H9 (cell line): ENCODE results near the gene CACNA1A. TPM values are rescaled to one million over a fixed set of nuclear protein-coding genes. Genes with fewer than 3 reads are reported as not detected.

Experiments
- DNase-seq: peaks from one replicate; pipeline ENCODE4 v3.0.0-alpha.2; 2017
- H2AFZ ChIP-seq: one replicate; pipeline ENCODE4 v1.6.1; 2013; ENCODE audit warnings: mild to moderate bottlenecking, low read length, control low read depth, moderate library complexity
- H2AK5ac ChIP-seq: 2 replicates; pipeline ENCODE4 v1.6.1; 2013; ENCODE audit warnings: low read length, control low read depth, mixed read lengths; ENCODE audit not compliant: insufficient read length
- H2BK120ac ChIP-seq: one replicate; pipeline ENCODE4 v1.6.1; 2013; ENCODE audit warnings: low read depth, mild to moderate bottlenecking, low read length, control low read depth, inconsistent platforms; ENCODE audit not compliant: poor library complexity, severe bottlenecking
- H2BK12ac ChIP-seq: 2 replicates; pipeline ENCODE4 v1.6.1; 2013; ENCODE audit warnings: low read length, control low read depth, mixed read lengths, low read depth; ENCODE audit not compliant: insufficient read length
- H2BK15ac ChIP-seq: 2 replicates; pipeline ENCODE4 v1.6.1; 2013; ENCODE audit warnings: low read depth, low read length, control low read depth
- H2BK20ac ChIP-seq: one replicate; pipeline ENCODE4 v1.6.1; 2013; ENCODE audit warnings: low read depth, mild to moderate bottlenecking, low read length, control low read depth, inconsistent platforms; ENCODE audit not compliant: poor library complexity, severe bottlenecking
- H2BK5ac ChIP-seq: 2 replicates; pipeline ENCODE4 v1.6.1; 2013; ENCODE audit warnings: low read length, control low read depth, mixed read lengths; ENCODE audit not compliant: insufficient read length
- H3K14ac ChIP-seq: 2 replicates; pipeline ENCODE4 v1.6.1; 2013; ENCODE audit warnings: low read length, control low read depth; ENCODE audit not compliant: insufficient read depth
- H3K18ac ChIP-seq: 2 replicates; pipeline ENCODE4 v1.6.1; 2013; ENCODE audit warnings: low read depth, mild to moderate bottlenecking, mixed read lengths, low read length, control low read depth; ENCODE audit not compliant: insufficient read length
- H3K23ac ChIP-seq: 2 replicates; pipeline ENCODE4 v1.6.1; 2013; ENCODE audit warnings: low read length, control low read depth, mixed read lengths, low read depth; ENCODE audit not compliant: insufficient read length
- H3K23me2 ChIP-seq: 2 replicates; pipeline ENCODE4 v1.6.1; 2013; ENCODE audit warnings: low read depth, mild to moderate bottlenecking, mixed read lengths, low read length, control low read depth; ENCODE audit not compliant: insufficient read length, poor library complexity, severe bottlenecking
- H3K27ac ChIP-seq: 2 replicates; pipeline ENCODE4 v1.5.1; 2013; ENCODE audit warnings: low read length, control low read depth, mixed read lengths, low read depth; ENCODE audit not compliant: insufficient read length
- H3K27me3 ChIP-seq: 2 replicates; pipeline ENCODE4 v1.6.1; 2013; ENCODE audit warnings: low read length, control low read depth, inconsistent platforms; ENCODE audit not compliant: insufficient read depth
- H3K4ac ChIP-seq: 2 replicates; pipeline ENCODE4 v1.6.1; 2013; ENCODE audit warnings: low read depth, mild to moderate bottlenecking, control low read depth, inconsistent platforms, low read length, moderate library complexity
- H3K4me1 ChIP-seq: 2 replicates; pipeline ENCODE4 v1.6.1; 2013; ENCODE audit warnings: low read length, control low read depth, inconsistent platforms; ENCODE audit not compliant: insufficient read depth
- H3K4me2 ChIP-seq: 2 replicates; pipeline ENCODE4 v1.6.1; 2013; ENCODE audit warnings: low read length, control low read depth, mixed read lengths; ENCODE audit not compliant: insufficient read length, insufficient read depth
- H3K56ac ChIP-seq: 2 replicates; pipeline ENCODE4 v1.6.1; 2013; ENCODE audit warnings: low read depth, mild to moderate bottlenecking, mixed read lengths, low read length, control low read depth; ENCODE audit not compliant: insufficient read length
- H3K79me1 ChIP-seq: 2 replicates; pipeline ENCODE4 v1.6.1; 2013; ENCODE audit warnings: low read depth, mild to moderate bottlenecking, moderate library complexity, low read length, control low read depth, inconsistent platforms; ENCODE audit not compliant: insufficient read depth, poor library complexity, severe bottlenecking
- H3K79me2 ChIP-seq: 2 replicates; pipeline ENCODE4 v1.6.1; 2013; ENCODE audit warnings: low read length, control low read depth, inconsistent platforms; ENCODE audit not compliant: insufficient read depth
- H3K9ac ChIP-seq: 2 replicates; pipeline ENCODE4 v1.6.1; 2013; ENCODE audit warnings: low read length, control low read depth, mixed read lengths; ENCODE audit not compliant: insufficient read length; ENCODE audit errors: extremely low read depth
- H3K9me3 ChIP-seq: one replicate; pipeline ENCODE4 v1.6.1; 2013; ENCODE audit warnings: low read depth, low read length, inconsistent platforms; ENCODE audit not compliant: control insufficient read depth
- H3T11ph ChIP-seq: one replicate; pipeline ENCODE4 v1.6.1; 2013; ENCODE audit warnings: mild to moderate bottlenecking, low read length, control low read depth, inconsistent platforms
- H4K20me1 ChIP-seq: one replicate; pipeline ENCODE4 v1.6.1; 2013; ENCODE audit not compliant: control insufficient read depth, insufficient read length, insufficient read depth
- H4K5ac ChIP-seq: 2 replicates; pipeline ENCODE4 v1.6.1; 2013; ENCODE audit warnings: low read depth, mild to moderate bottlenecking, mixed read lengths, low read length, control low read depth; ENCODE audit not compliant: insufficient read length
- H4K8ac ChIP-seq: replicated peaks from 2 replicates; pipeline ENCODE4 v1.6.1; 2013; ENCODE audit warnings: low read length, control low read depth, mixed read lengths, low read depth; ENCODE audit not compliant: insufficient read length
- H4K91ac ChIP-seq: 2 replicates; pipeline ENCODE4 v1.6.1; 2013; ENCODE audit warnings: low read depth, mild to moderate bottlenecking, moderate library complexity, mixed read lengths, low read length, control low read depth; ENCODE audit not compliant: insufficient read length
- H3K27ac Mint-ChIP-seq, 3 experiments: 2 replicates in 2 of 3; 3 replicates in 1 of 3; pipeline ENCODE4 v1.8.0; 2020 to 2021; ENCODE audit warnings: mixed read lengths in 3 of 3, mild to moderate bottlenecking in 1 of 3, moderate library complexity in 1 of 3
- H3K27me3 Mint-ChIP-seq: 2 replicates; pipeline ENCODE4 v1.8.0; 2021; ENCODE audit warnings: low read depth, mild to moderate bottlenecking, moderate library complexity, mixed read lengths
- H3K36me3 Mint-ChIP-seq, 3 experiments: 2 replicates in 2 of 3; 3 replicates in 1 of 3; pipeline ENCODE4 v1.8.0; 2020 to 2021; ENCODE audit warnings: low read depth in 3 of 3, mixed read lengths in 3 of 3; ENCODE audit not compliant: insufficient read depth in 1 of 3
- H3K4me1 Mint-ChIP-seq, 2 experiments: 2 replicates each; pipeline ENCODE4 v1.8.0; 2020; ENCODE audit warnings: mixed read lengths in 2 of 2
- H3K4me3 Mint-ChIP-seq, 2 experiments: 2 replicates in 1 of 2; 3 replicates in 1 of 2; pipeline ENCODE4 v1.8.0; 2020 to 2021; ENCODE audit warnings: mild to moderate bottlenecking in 2 of 2, mixed read lengths in 2 of 2, moderate library complexity in 1 of 2
- H3K9me3 Mint-ChIP-seq, 2 experiments: 2 replicates in 1 of 2; 3 replicates in 1 of 2; pipeline ENCODE4 v1.8.0; 2020; ENCODE audit warnings: mild to moderate bottlenecking in 2 of 2, mixed read lengths in 2 of 2, moderate library complexity in 1 of 2
- CTCF ChIP-seq: fragments of 200-600 bp; sonication (generic); conservative IDR thresholded peaks from 3 replicates; pipeline ENCODE4 v1.8.0; 2021; ENCODE audit warnings: antibody characterized with exemption, mild to moderate bottlenecking
- WGBS: extraction: QIAGEN DNeasy Blood & Tissue Kit; methylation state at CpG from one replicate; pipeline ENCODE4 v1.1.7; 2013; ENCODE audit warnings: missing lambda C conversion rate, low lambda C conversion rate, mixed read lengths; ENCODE audit not compliant: insufficient read length; ENCODE audit errors: extremely low coverage; 5-methylcytosine and 5-hydroxymethylcytosine counted together
- total RNA-seq: library from RNA; stranded (reverse); gene quantifications from 2 replicates; pipeline ENCODE4 v1.2.1, GENCODE V29; 2021

CACNA1A gene
- total RNA-seq, 1 experiment from 2014 or later, result 8.0 TPM

- Histone ChIP-seq H4K91ac (no peak overlapping the region), H4K20me1 (no peaks in the 10 kb centered on the region), H3K79me1 (no peaks in the 10 kb centered on the region), H2BK15ac (no peak overlapping the region), H3T11ph (no peak overlapping the region), H2AFZ (no peak overlapping the region), H3K56ac (no peak overlapping the region), H3K79me2 (no peaks in the 10 kb centered on the region), H3K27ac (no peak overlapping the region), H3K4me1 (no peaks in the 10 kb centered on the region), H3K14ac (no peak overlapping the region), H3K27me3 (no peaks in the 10 kb centered on the region), H2AK5ac (no peak overlapping the region), H3K23ac (no peak overlapping the region), H3K9me3 (no peaks in the 10 kb centered on the region), H2BK20ac (no peak overlapping the region), H2BK12ac (no peak overlapping the region), H3K9ac (no peak overlapping the region), H3K4ac (no peak overlapping the region), H4K8ac (no peak overlapping the region), H4K5ac (no peak overlapping the region), H2BK5ac (no peak overlapping the region), H3K23me2 (no peaks in the 10 kb centered on the region), H3K4me2 (no peak overlapping the region), H2BK120ac (no peak overlapping the region), H3K18ac (no peak overlapping the region)
- Mint-ChIP-seq H3K9me3 (peaks cover 3 to 14% of the 10 kb centered on the region in 2 experiments; a peak in 3 of 5 replicates), H3K27me3 (peaks cover 5% of the 10 kb centered on the region; the same call in 1 of the 2 replicates), H3K27ac (no peak overlapping the region), H3K4me1 (no peaks in the 10 kb centered on the region), H3K4me3 (no peak overlapping the region), H3K36me3 (peaks cover 5 to 14% (median 12%) of the 10 kb centered on the region in 3 experiments; a peak in 6 of 7 replicates)
- WGBS, result no CpG with 5 or more reads among the region's 9 CpGs
- no peak for TF ChIP-seq CTCF
- DNase-seq, result no peak
Observed at GRCh38 chr19:13356686-13357280, 149.5 kb downstream of the CACNA1A start.
